GM23338 (cell line): Measurements from ENCODE around the gene TFB1M. TPM values are rescaled to one million over a fixed set of nuclear protein-coding genes. Genes with fewer than 3 reads are reported as not detected.

Source experiments
- CREB1 ChIP-seq: fragments of 250-450 bp; sonication (Bioruptor Pico); IDR thresholded peaks from 2 replicates; pipeline ENCODE4 v1.5.0; 2020; ENCODE audit warnings: low read depth, mild to moderate bottlenecking, moderate library complexity
- EZH2phosphoT487 ChIP-seq: fragments of 200-600 bp; sonication (generic); IDR thresholded peaks from one replicate; pipeline ENCODE4 v1.8.1; 2018; ENCODE audit warnings: antibody characterized with exemption; ENCODE audit not compliant: unreplicated experiment
- ZNF331 ChIP-seq: fragments of 250-450 bp; sonication (Bioruptor Pico); IDR thresholded peaks from 2 replicates; pipeline ENCODE4 v1.5.0; 2020; ENCODE audit warnings: low read depth, mild to moderate bottlenecking, moderate library complexity
- polyA plus RNA-seq: library from polyadenylated mRNA; unstranded; fragments of >200 nt; fragmentation: Nextera tagmentation; extraction: Ambion mirVana; gene quantifications from 2 replicates; pipeline ENCODE4 v1.2.1, GENCODE V29; 2016
- total RNA-seq: library from RNA; depleted of rRNA; stranded (reverse); fragments of >200 nt; shearing (Covaris generic); gene quantifications from 2 replicates; pipeline ENCODE4 v1.2.3, GENCODE V29; 2014
- TF ChIP-seq, protein P1 (sequence below): fragments of 250-450 bp; sonication (Bioruptor Pico); IDR thresholded peaks from 2 replicates; pipeline ENCODE4 v1.5.0; 2020; ENCODE audit warnings: mild to moderate bottlenecking, moderate library complexity
- TF ChIP-seq, protein P2 (sequence below): IDR thresholded peaks from one replicate; pipeline ENCODE4 v1.6.1; 2018; ENCODE audit warnings: antibody characterized with exemption; ENCODE audit not compliant: unreplicated experiment

The TFB1M gene
- total and polyA plus RNA-seq, 2 experiments from 2014 or later: 51.1 to 66.9 TPM

DNA sequence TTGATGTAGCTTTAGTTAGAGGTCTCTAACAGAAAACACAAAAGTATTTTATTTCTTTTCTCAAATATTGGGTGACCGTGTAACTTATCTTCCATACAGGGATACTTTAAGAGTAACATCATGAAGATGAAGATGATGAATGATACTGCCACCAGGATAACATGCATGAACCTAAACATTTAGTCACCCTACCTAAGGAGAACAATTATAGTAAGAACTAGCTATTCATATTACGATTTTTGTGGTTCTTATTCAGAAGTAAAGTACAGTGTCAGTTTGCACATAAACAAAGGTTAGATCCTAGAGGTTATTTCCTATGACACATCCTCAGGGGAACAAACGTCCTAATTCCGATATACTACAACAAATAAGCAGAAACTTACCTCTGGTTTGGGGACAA is 29.5 kb downstream of the TFB1M start (continued):
- TF ChIP-seq, protein P1, sequence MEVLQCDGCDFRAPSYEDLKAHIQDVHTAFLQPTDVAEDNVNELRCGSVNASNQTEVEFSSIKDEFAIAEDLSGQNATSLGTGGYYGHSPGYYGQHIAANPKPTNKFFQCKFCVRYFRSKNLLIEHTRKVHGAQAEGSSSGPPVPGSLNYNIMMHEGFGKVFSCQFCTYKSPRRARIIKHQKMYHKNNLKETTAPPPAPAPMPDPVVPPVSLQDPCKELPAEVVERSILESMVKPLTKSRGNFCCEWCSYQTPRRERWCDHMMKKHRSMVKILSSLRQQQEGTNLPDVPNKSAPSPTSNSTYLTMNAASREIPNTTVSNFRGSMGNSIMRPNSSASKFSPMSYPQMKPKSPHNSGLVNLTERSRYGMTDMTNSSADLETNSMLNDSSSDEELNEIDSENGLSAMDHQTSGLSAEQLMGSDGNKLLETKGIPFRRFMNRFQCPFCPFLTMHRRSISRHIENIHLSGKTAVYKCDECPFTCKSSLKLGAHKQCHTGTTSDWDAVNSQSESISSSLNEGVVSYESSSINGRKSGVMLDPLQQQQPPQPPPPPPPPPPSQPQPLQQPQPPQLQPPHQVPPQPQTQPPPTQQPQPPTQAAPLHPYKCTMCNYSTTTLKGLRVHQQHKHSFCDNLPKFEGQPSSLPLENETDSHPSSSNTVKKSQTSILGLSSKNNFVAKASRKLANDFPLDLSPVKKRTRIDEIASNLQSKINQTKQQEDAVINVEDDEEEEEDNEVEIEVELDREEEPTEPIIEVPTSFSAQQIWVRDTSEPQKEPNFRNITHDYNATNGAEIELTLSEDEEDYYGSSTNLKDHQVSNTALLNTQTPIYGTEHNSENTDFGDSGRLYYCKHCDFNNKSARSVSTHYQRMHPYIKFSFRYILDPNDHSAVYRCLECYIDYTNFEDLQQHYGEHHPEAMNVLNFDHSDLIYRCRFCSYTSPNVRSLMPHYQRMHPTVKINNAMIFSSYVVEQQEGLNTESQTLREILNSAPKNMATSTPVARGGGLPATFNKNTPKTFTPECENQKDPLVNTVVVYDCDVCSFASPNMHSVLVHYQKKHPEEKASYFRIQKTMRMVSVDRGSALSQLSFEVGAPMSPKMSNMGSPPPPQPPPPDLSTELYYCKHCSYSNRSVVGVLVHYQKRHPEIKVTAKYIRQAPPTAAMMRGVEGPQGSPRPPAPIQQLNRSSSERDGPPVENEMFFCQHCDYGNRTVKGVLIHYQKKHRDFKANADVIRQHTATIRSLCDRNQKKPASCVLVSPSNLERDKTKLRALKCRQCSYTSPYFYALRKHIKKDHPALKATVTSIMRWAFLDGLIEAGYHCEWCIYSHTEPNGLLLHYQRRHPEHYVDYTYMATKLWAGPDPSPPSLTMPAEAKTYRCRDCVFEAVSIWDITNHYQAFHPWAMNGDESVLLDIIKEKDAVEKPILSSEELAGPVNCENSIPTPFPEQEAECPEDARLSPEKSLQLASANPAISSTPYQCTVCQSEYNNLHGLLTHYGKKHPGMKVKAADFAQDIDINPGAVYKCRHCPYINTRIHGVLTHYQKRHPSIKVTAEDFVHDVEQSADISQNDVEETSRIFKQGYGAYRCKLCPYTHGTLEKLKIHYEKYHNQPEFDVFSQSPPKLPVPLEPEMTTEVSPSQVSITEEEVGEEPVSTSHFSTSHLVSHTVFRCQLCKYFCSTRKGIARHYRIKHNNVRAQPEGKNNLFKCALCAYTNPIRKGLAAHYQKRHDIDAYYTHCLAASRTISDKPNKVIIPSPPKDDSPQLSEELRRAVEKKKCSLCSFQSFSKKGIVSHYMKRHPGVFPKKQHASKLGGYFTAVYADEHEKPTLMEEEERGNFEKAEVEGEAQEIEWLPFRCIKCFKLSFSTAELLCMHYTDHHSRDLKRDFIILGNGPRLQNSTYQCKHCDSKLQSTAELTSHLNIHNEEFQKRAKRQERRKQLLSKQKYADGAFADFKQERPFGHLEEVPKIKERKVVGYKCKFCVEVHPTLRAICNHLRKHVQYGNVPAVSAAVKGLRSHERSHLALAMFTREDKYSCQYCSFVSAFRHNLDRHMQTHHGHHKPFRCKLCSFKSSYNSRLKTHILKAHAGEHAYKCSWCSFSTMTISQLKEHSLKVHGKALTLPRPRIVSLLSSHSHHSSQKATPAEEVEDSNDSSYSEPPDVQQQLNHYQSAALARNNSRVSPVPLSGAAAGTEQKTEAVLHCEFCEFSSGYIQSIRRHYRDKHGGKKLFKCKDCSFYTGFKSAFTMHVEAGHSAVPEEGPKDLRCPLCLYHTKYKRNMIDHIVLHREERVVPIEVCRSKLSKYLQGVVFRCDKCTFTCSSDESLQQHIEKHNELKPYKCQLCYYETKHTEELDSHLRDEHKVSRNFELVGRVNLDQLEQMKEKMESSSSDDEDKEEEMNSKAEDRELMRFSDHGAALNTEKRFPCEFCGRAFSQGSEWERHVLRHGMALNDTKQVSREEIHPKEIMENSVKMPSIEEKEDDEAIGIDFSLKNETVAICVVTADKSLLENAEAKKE (CRISPR knock-in tag): no peak
- TF ChIP-seq EZH2phosphoT487 (no peak), CREB1 (CRISPR knock-in tag) (no peak), ZNF331 (CRISPR knock-in tag) (no peak)
- TF ChIP-seq, protein P2, sequence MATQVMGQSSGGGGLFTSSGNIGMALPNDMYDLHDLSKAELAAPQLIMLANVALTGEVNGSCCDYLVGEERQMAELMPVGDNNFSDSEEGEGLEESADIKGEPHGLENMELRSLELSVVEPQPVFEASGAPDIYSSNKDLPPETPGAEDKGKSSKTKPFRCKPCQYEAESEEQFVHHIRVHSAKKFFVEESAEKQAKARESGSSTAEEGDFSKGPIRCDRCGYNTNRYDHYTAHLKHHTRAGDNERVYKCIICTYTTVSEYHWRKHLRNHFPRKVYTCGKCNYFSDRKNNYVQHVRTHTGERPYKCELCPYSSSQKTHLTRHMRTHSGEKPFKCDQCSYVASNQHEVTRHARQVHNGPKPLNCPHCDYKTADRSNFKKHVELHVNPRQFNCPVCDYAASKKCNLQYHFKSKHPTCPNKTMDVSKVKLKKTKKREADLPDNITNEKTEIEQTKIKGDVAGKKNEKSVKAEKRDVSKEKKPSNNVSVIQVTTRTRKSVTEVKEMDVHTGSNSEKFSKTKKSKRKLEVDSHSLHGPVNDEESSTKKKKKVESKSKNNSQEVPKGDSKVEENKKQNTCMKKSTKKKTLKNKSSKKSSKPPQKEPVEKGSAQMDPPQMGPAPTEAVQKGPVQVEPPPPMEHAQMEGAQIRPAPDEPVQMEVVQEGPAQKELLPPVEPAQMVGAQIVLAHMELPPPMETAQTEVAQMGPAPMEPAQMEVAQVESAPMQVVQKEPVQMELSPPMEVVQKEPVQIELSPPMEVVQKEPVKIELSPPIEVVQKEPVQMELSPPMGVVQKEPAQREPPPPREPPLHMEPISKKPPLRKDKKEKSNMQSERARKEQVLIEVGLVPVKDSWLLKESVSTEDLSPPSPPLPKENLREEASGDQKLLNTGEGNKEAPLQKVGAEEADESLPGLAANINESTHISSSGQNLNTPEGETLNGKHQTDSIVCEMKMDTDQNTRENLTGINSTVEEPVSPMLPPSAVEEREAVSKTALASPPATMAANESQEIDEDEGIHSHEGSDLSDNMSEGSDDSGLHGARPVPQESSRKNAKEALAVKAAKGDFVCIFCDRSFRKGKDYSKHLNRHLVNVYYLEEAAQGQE: no peak
